ENCODE results near the gene OR10A6.

The OR10A6 gene, protein sequence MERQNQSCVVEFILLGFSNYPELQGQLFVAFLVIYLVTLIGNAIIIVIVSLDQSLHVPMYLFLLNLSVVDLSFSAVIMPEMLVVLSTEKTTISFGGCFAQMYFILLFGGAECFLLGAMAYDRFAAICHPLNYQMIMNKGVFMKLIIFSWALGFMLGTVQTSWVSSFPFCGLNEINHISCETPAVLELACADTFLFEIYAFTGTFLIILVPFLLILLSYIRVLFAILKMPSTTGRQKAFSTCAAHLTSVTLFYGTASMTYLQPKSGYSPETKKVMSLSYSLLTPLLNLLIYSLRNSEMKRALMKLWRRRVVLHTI

DNA sequence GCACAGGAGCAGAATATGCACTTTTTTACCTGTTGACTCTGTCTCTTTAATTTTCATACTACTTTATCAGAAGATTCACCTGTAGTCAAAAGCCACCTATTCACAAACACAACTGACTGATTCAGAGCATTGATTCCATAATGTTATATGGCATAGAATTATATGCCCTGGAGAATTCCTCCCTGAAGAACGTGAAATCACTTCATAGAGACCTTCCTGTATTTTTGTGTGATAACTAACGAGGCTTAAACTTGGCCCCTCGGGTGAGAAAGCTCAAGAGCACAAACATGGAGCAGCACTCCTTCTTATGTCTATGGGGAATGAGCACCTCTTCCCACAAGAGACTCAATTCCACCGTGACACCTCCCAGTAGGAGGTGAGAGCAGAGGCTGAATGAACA, at the start of gene OR10A6:
Gene OR10A6, minus strand, starts transcription at position 101 of the 400 bp plus-strand sequence. CDS start 2,606 bp downstream, outside the sequence.
- no peak for DNase-seq

- no peak for DNase-seq
These were observed 46.3 kb upstream of the OR10A6 start for GRCh38 chr11:7977232-7977917.

DNA sequence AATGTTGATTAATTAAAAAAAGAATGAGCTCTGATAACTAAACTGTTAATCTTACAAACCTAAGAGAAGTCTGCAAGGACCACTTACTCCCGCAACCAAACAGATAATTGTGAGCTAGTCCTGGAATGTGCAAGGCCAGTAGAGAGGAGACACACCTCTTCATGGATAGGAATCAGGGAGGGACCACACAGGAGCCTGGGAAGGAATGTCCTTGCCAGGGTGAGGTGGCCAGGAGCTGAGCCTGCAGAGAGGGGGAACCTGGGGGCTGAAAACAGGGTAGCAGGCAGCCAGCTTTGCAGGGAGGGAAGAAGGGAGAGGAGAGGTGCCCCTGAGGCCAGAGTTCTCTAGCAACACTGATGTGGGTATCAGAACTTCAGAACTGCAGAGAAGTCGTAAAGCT, 43.6 kb upstream of the OR10A6 start:
- no peak for DNase-seq

GRCh38 chr11:7973011-7973410, 41.9 kb upstream of the OR10A6 start:
- DNase-seq: no peak

- DNase-seq: no peak
These were observed 40.8 kb upstream of the OR10A6 start for GRCh38 chr11:7971846-7972245.

DNA sequence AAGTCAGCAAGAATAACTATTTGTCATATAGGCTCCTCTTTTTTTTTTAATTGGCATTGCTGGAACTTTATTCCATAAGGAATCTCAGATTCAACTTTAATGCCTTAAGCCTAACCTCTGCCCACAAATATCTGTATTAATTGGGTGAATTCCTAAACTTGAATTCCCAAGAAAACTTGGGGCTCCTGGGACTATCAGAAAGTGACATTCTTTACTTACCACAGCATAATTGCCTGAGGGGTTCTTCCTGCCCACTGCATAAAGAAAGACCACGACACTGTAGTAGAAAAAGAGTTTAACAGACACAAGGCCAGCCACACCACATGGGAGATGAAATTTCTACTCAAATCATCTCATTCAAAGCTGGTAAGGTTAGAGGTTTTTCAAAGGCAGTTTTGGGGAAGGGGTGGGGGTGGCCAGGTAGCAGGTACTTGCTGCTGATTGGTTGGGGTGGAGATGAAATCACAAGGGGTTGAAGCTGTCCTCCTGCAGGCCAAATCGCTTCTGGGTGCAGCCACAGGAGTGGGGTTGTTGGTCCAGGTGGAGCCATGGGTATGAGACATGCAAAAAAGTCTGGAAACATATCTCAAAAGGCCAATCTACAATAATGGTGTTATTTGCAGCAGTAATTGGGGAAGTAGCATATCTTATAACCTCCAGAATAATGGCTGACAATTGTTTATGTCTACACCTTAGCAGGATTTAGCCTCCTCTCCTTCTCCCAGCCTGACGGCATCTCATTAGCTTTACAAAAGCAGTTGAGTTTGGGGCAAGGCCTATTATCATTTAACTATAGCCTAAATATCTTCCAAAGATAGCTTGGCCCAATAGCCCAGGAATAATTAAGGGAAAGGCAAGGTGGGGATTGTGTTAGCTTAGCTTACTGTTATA, 38.9 kb upstream of the OR10A6 start:
- DNase-seq: no peak

DNA sequence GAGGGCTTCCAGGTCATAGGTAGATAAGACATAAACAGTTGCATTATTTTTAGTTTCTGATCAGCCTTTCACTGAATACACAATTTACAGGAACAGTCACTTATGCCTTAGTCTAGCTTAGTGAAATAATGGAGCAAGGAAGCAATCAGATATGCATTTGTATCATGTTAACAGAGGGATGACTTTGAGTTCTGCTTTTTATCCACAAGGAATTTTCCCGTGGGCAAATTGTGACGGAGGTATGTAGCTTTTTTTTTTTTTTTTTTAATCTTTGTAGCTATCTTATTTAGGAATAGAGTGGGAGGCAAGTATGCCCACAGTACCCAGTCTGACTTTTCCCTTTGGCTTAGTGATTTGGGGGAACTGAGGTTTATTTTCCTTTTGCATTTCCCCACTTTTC, 37.6 kb upstream of the OR10A6 start:
- no peak for DNase-seq

GRCh38 chr11:7967826-7968225, 36.8 kb upstream of the OR10A6 start:
- DNase-seq: no peak

DNA sequence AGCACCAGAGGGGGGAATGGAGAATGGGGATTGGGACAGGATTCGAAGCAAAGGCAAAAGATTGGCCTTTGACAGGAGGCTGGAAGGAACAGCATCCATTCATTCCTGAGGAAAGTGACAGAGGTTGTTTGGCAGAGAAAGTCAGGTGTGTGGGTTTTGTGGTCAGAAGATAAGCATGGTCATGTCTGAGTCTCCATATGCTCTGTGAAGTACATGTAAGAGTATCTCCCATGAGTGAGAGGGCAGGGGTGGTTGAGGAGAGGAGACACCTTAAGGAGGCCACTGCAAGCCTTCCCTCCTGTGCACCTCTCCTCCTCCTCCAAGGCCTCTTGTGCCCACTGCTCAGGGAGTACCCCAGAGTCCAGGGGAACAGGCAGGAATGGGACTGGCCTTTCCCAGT, 36.0 kb upstream of the OR10A6 start:
- DNase-seq: no peak

DNA sequence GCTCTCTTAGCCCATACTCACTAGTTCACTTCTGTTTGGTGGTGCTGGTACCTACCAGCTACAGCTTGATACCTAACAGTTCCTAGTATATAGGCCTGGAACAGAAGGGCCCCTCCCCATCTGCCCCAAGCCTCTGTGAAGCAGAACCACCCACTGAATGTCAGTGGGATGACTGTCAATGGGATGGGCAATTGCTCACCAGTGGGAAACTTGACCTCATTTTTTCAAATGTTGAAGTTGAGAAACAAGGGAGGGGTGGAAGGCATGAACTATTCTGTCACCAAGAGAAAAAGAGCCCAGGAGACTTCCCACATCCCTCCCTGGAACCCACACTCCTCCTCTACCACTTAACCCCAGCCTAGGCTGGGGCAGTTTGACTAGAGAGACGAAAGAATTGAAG, 34.3 kb upstream of the OR10A6 start, which contains the start of gene NLRP10:
Gene NLRP10, minus strand, starts transcription at position 62 of the 400 bp plus-strand sequence. CDS start 1,952 bp downstream, outside the sequence.
- no peak for DNase-seq

DNA sequence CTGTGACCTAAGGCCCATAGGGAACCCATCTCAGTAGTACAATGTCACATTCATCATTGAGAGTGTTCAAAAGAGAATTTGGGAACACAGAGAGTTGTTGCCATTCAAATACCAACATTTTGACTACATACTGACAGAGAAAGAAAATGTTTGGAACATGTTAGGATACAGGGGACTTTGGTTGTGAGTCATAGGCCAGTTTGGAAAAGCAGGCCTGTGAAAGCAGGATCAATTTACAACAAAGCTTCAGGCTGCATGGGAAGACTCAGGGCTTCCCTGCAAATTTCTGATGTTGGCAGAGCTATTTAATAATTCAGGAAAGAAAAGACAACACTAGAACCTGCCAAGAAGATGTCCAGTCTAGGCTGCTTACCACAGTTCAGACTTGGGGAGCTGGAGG, 33.8 kb upstream of the OR10A6 start:
- DNase-seq: no peak

GRCh38 chr11:7964261-7964660, 33.2 kb upstream of the OR10A6 start:
- DNase-seq: no peak

- no peak for DNase-seq
These were observed 24.1 kb upstream of the OR10A6 start for GRCh38 chr11:7955191-7955590.

- no peak for DNase-seq
These were observed 18.9 kb upstream of the OR10A6 start for GRCh38 chr11:7949934-7950333.

DNA sequence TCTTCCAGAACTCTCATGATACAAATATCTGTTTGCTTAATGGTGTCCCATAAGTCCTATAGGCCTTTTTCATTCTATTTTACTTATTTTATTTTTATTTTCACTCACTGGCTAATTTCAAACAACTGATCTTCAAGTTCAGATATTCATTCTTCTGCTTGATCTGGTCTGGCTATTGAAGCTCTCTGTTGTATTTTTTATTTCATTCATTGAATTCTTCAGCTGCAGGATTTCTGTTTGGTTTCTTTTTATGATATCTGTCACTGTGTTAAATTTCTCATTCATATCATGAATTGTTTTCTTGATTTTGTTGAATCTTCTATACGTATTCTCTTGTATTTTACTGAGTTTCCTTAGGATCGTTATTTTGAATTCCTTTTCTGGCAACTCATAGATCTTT, 13.1 kb upstream of the OR10A6 start:
- no peak for DNase-seq

GRCh38 chr11:7941608-7942007, 10.5 kb upstream of the OR10A6 start, which contains the start of gene OR10A3:
TSS of gene OR10A3 (minus strand) at chr11:7941708. CDS start at chr11:7939520, 2,188 bp downstream.
- DNase-seq: no peak

DNA sequence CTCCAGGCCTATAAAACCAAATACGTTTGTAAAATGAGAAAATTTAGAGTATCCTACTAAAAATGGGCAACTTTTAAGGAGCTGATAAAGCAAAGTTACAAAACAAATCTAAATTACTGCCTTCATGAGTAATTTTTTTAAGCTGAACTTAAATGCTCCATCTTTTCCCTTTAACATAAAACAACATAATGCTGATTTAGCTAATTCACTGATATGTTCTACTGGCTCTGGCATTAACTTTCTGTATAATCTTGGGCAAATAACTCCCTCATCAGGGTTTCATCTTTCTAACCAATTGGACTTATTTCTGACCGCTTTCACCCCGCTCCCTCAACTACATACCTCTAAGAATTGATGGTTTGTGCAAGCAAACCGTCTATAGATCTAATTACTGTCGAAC, 10.1 kb upstream of the OR10A6 start:
- DNase-seq: no peak

GRCh38 chr11:7936615-7937014, 5.5 kb upstream of the OR10A6 start:
- DNase-seq: no peak

GRCh38 chr11:7927635-7928034, 3.4 kb downstream of the OR10A6 start:
- DNase-seq: no peak

GRCh38 chr11:7924536-7924935, 6.5 kb downstream of the OR10A6 start:
- DNase-seq: no peak

DNA sequence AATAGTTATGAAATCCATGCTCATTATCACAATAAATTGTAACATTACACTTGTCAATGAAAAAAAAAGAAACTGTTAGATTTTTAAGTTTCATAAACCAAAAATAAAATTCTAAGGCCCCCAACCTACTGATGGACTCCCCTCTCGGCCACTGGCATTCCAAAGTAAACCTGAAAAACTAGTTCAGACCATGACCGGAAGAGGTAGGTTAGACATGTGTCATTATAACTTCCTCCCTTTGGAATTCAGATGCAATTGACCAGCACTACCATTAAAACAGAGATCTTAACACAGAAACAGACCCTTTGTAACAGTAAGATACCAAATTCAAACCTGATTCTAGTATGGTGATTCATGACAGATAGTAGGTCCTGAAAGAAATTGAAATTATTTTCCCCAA, 12.9 kb downstream of the OR10A6 start:
- no peak for DNase-seq

DNA sequence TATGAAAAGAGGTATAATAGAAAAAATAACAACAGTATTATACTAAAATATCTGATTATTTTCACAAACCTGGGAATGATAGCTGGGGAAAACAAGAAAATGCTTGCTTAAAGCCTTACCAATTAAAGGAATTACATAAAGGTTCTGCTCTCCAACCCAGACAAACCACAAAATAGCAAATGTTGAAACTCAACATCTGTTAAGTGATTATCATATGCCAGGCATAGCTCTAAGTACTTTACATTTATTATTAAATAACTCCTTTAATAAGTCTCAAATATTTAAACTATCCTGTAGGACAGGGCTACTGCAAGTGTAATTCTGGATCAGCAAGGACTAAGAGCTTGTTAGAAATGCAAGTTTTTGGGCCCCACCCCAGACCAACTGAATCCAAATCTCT, 20.1 kb downstream of the OR10A6 start:
- DNase-seq: no peak

Measured in amygdala (tissue), 56 donors.